ENCODE data around the gene ABCA2. TPM values are rescaled to one million over a fixed set of nuclear protein-coding genes. Genes with fewer than 3 reads are reported as not detected.

Gene ABCA2
- total RNA-seq, 1 experiment from 2014 or later: 21.7 TPM

DNA sequence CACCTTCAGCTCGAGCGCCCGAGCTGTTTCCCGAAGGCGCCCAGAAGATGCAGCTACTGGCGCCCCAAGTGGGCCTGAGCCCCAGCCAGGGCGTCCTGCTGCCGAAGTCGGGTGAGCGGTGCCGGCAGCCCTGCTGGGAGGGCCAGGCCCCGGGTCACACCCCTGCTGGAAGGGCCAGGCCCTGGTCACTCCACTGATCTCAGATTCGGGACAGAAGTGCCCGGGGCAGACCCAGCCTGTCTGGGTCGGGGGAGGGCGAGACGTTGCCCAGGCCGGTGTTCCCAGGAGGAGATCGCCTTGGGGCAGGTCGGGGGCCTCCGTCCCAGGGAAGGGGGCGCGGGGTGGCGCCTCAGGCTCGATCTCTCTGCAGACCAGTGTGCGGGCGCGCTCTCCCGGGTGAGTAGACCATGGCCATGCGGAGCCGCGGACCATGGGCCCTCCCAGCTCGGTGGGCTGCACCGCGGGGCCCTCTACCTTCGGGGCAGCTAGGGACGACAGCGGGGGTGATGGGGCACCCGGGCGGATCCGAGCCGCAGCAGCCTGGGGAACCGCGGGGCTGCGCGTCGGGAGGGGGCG lies 42.9 kb downstream of the ABCA2 start:
- TF ChIP-seq, protein P1, sequence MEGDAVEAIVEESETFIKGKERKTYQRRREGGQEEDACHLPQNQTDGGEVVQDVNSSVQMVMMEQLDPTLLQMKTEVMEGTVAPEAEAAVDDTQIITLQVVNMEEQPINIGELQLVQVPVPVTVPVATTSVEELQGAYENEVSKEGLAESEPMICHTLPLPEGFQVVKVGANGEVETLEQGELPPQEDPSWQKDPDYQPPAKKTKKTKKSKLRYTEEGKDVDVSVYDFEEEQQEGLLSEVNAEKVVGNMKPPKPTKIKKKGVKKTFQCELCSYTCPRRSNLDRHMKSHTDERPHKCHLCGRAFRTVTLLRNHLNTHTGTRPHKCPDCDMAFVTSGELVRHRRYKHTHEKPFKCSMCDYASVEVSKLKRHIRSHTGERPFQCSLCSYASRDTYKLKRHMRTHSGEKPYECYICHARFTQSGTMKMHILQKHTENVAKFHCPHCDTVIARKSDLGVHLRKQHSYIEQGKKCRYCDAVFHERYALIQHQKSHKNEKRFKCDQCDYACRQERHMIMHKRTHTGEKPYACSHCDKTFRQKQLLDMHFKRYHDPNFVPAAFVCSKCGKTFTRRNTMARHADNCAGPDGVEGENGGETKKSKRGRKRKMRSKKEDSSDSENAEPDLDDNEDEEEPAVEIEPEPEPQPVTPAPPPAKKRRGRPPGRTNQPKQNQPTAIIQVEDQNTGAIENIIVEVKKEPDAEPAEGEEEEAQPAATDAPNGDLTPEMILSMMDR (IDR thresholded peaks at IDR 0.05; ENCODE audit: unreplicated experiment): no peak
- no peaks in the 10 kb centered on the region for H3K9me3 Mint-ChIP-seq (ENCODE audit: unreplicated experiment)
- intact Hi-C loops (cut with micrococcal nuclease): no loop called here
- no peak overlapping the region for H3K27ac Mint-ChIP-seq (ENCODE audit: low read depth, unreplicated experiment)
- ChIA-PET CTCF (interaction anchor here (0.9 kb wide), 1 partner anchor 44 kb away, joined by 4 read pairs; no protein-coding TSS in a partner anchor), POLR2A (no interaction called here)
- H3K27me3 Mint-ChIP-seq (ENCODE audit: insufficient read depth, unreplicated experiment): no peaks in the 10 kb centered on the region
- no peaks in the 10 kb centered on the region for H3K36me3 Mint-ChIP-seq (ENCODE audit: insufficient read depth, unreplicated experiment)
- no peaks in the 10 kb centered on the region for H3K4me1 Mint-ChIP-seq (ENCODE audit: insufficient read depth, unreplicated experiment)
- DNase-seq (ENCODE audit: unreplicated experiment): no peak
- H3K4me3 Mint-ChIP-seq (ENCODE audit: unreplicated experiment): no peak overlapping the region
- no TSS peak for BruUV-seq (replicated peaks)

DNA sequence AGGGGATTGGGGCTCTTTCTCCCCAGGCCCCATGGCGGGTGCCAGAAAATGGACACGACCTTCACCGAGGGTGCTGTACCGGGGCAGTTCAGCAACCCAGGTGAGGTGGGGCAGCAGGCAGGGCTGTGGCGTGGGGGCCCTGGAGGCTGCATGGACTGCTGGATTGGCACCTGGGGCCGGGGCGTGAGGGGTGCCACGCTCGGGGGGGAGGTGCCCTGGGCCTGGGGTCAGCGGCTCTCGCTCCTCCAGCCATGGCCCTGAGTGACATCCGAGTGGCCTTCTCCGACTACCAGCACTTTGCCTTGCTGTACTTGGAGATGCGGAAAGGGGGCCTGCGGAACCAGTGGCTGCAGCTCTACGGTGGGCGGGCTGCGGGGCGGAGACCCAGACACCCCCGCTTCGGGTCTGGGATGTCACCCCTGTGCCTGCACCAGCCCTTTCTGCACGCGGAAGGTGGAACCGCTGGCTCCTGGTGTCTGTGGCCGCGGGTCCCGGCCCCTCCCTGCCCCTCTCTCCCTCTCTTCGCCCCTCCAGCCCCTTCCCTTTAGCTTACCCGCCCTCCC lies 43.5 kb downstream of the ABCA2 start:
- Mint-ChIP-seq H3K27me3 (ENCODE audit: insufficient read depth, unreplicated experiment) (no peaks in the 10 kb centered on the region), H3K36me3 (ENCODE audit: insufficient read depth, unreplicated experiment) (no peaks in the 10 kb centered on the region), H3K4me1 (ENCODE audit: insufficient read depth, unreplicated experiment) (no peaks in the 10 kb centered on the region), H3K4me3 (ENCODE audit: unreplicated experiment) (no peak overlapping the region), H3K9me3 (ENCODE audit: unreplicated experiment) (no peaks in the 10 kb centered on the region), H3K27ac (ENCODE audit: low read depth, unreplicated experiment) (no peak overlapping the region)
- CTCF ChIA-PET: interaction anchor here (0.9 kb wide), 1 partner anchor 44 kb away, joined by 4 read pairs; no protein-coding TSS in a partner anchor
- intact Hi-C loops (cut with micrococcal nuclease): no loop called here
- no peak for DNase-seq (ENCODE audit: unreplicated experiment)
- POLR2A ChIA-PET: no interaction called here
- no TSS peak for BruUV-seq (replicated peaks)
- TF ChIP-seq, protein P1 (IDR thresholded peaks at IDR 0.05; ENCODE audit: unreplicated experiment): no peak

DNA sequence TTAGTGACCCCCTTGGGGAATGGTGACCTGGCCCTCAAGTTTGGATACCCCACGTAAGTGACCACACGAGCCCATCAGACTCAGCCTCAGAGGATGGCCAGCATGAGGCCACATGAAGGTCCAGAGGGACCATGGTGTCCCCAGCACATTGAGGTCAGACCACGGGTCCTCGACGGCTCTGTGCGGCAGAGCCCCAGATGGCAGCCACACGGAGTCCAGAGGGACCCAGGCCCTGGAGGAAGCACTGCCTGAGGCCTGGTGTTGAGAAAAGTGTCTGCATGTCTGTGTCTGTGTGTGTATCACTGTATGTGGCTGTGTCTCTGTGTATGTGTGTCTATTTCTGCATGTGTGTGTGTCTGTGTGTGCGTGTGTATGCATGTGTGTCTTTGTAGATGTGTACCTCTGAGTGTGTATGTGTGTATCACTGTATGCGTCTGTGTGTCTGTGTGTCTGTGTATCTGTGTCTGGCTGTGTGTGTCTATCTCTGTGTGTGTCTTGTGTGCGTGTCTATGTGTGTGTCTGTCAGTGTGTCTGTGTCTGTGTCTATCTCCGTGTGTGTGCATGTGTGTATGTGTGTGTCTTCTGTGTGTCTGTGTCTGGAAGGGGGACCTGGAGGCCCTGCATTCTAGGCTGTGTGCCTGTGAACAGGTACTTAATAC lies 44.3 kb downstream of the ABCA2 start:
- no peak overlapping the region for H3K27ac Mint-ChIP-seq (ENCODE audit: low read depth, unreplicated experiment)
- POLR2A ChIA-PET: no interaction called here
- no peak overlapping the region for H3K4me3 Mint-ChIP-seq (ENCODE audit: unreplicated experiment)
- no peaks in the 10 kb centered on the region for H3K9me3 Mint-ChIP-seq (ENCODE audit: unreplicated experiment)
- no peaks in the 10 kb centered on the region for H3K27me3 Mint-ChIP-seq (ENCODE audit: insufficient read depth, unreplicated experiment)
- CTCF ChIA-PET: no interaction called here
- no peaks in the 10 kb centered on the region for H3K4me1 Mint-ChIP-seq (ENCODE audit: insufficient read depth, unreplicated experiment)
- no peaks in the 10 kb centered on the region for H3K36me3 Mint-ChIP-seq (ENCODE audit: insufficient read depth, unreplicated experiment)
- TF ChIP-seq, protein P1 (IDR thresholded peaks at IDR 0.05; ENCODE audit: unreplicated experiment): no peak
- BruUV-seq (replicated peaks): no TSS peak
- intact Hi-C loops (cut with micrococcal nuclease): no loop called here
- DNase-seq (ENCODE audit: unreplicated experiment): no peak

DNA sequence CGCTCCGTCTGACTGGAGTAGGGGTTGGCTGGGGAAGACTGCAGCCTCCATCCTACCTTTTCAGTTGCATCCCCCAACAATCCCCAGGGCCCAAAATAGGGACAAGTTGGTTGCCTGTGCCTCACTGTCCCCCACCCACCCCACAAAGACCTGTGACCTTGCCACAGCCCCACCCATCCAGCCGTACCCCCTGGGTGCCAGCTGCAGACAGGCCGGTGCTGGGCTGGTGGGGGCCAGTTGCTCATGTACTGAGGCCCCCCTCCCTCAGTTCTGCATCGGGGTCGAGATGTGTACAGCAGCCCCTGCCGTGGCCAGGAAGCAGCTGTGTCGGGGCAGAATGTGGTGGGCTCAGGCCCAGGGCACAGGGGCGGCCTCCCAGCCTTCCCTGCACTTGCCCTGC lies 44.9 kb downstream of the ABCA2 start:
- H3K4me3 Mint-ChIP-seq (ENCODE audit: unreplicated experiment): no peak overlapping the region
- DNase-seq (ENCODE audit: unreplicated experiment): no peak
- H3K27me3 Mint-ChIP-seq (ENCODE audit: insufficient read depth, unreplicated experiment): no peaks in the 10 kb centered on the region
- intact Hi-C loops (cut with micrococcal nuclease): no loop called here
- TF ChIP-seq, protein P1 (IDR thresholded peaks at IDR 0.05; ENCODE audit: unreplicated experiment): no peak
- no peaks in the 10 kb centered on the region for H3K9me3 Mint-ChIP-seq (ENCODE audit: unreplicated experiment)
- POLR2A ChIA-PET: no interaction called here
- no peaks in the 10 kb centered on the region for H3K4me1 Mint-ChIP-seq (ENCODE audit: insufficient read depth, unreplicated experiment)
- no peak overlapping the region for H3K27ac Mint-ChIP-seq (ENCODE audit: low read depth, unreplicated experiment)
- CTCF ChIA-PET: no interaction called here
- H3K36me3 Mint-ChIP-seq (ENCODE audit: insufficient read depth, unreplicated experiment): no peaks in the 10 kb centered on the region
- no TSS peak for BruUV-seq (replicated peaks)

All from MCF 10A (cell line).